Activated T-helper 17 cell treated with anti-CD3 and anti-CD28 coated beads, Interleukin-2, amount 50 U/mL, for 72 hours (primary cell): ENCODE data around the gene C16orf92. TPM values are rescaled to one million over a fixed set of nuclear protein-coding genes. Genes with fewer than 3 reads are reported as not detected.
A peak's percentile ranks its signal among the peaks of the same experiment; 100 is the strongest.

Source experiments
- ATAC-seq: fragments of 150-1000 bp; cut with Tn5 transposase; replicated peaks from 2 replicates; pipeline ENCODE4 v1.10.0; 2021; ENCODE audit warnings: mild to moderate bottlenecking, moderate library complexity
- H3K27ac Mint-ChIP-seq: one replicate; pipeline ENCODE4 v1.8.0; 2022; ENCODE audit warnings: mixed read lengths
- H3K27me3 Mint-ChIP-seq: one replicate; pipeline ENCODE4 v1.8.0; 2022; ENCODE audit warnings: mixed read lengths
- H3K36me3 Mint-ChIP-seq: one replicate; pipeline ENCODE4 v1.8.0; 2022; ENCODE audit warnings: low read depth, mild to moderate bottlenecking, mixed read lengths
- H3K4me1 Mint-ChIP-seq: one replicate; pipeline ENCODE4 v1.8.0; 2022; ENCODE audit warnings: mixed read lengths
- H3K4me3 Mint-ChIP-seq: one replicate; pipeline ENCODE4 v1.8.0; 2022; ENCODE audit warnings: mild to moderate bottlenecking, mixed read lengths
- H3K9me3 Mint-ChIP-seq: one replicate; pipeline ENCODE4 v1.8.0; 2022; ENCODE audit warnings: mixed read lengths
- total RNA-seq, 2 donors: library from RNA; stranded (reverse); gene quantifications; one replicate each; pipeline ENCODE4 v1.2.3, GENCODE V29; 2022

The C16orf92 gene
- total RNA-seq, result not detected

- Mint-ChIP-seq H3K27me3 (peaks cover 15% of the 10 kb centered on the region), H3K27ac (no peak within 1 kb of the TSS), H3K36me3 (no peaks in the 10 kb centered on the region), H3K9me3 (no peaks in the 10 kb centered on the region), H3K4me3 (no peak within 1 kb of the TSS), H3K4me1 (peaks cover 5% of the 10 kb centered on the region)
- no peak for ATAC-seq
Observed at GRCh38 chr16:30022887-30023286, at the start of gene C16orf92. TSS of gene C16orf92 (plus strand) at chr16:30023198. CDS start at chr16:30023341, 143 bp downstream.

- H3K4me3 Mint-ChIP-seq, result peak within 1 kb of the TSS; percentile 95
- H3K36me3 Mint-ChIP-seq, result peaks cover 42% of the 10 kb centered on the region
- H3K27ac Mint-ChIP-seq, result peak within 1 kb of the TSS; percentile 93
- ATAC-seq, result peak; percentile 98
- no peaks in the 10 kb centered on the region for H3K27me3 Mint-ChIP-seq
- peaks cover 24% of the 10 kb centered on the region for H3K4me1 Mint-ChIP-seq
- no peaks in the 10 kb centered on the region for H3K9me3 Mint-ChIP-seq
Observed at GRCh38 chr16:29973384-29974246, 49.4 kb upstream of the C16orf92 start, which contains the start of gene TAOK2. TSS of gene TAOK2 (plus strand) at chr16:29973868. CDS start at chr16:29977773, 3,905 bp downstream.

- H3K36me3 Mint-ChIP-seq, result peaks cover 43% of the 10 kb centered on the region
- ATAC-seq, result no peak
- peaks cover 22% of the 10 kb centered on the region for H3K4me1 Mint-ChIP-seq
- H3K27ac Mint-ChIP-seq, result peak overlapping the region; percentile 93
- no peaks in the 10 kb centered on the region for H3K27me3 Mint-ChIP-seq
- peak overlapping the region; percentile 95 for H3K4me3 Mint-ChIP-seq
- no peaks in the 10 kb centered on the region for H3K9me3 Mint-ChIP-seq
Observed at GRCh38 chr16:29974291-29975133, 48.5 kb upstream of the C16orf92 start.

GRCh38 chr16:29975134-29975538 is 47.9 kb upstream of the C16orf92 start:
- H3K27ac Mint-ChIP-seq, result peak overlapping the region; percentile 93
- no peak for ATAC-seq

GRCh38 chr16:29975811-29976511 is 47.0 kb upstream of the C16orf92 start:
- Mint-ChIP-seq H3K36me3 (peaks cover 53% of the 10 kb centered on the region), H3K4me1 (peaks cover 22% of the 10 kb centered on the region), H3K4me3 (peak overlapping the region; percentile 95), H3K9me3 (no peaks in the 10 kb centered on the region), H3K27ac (peak overlapping the region; percentile 93), H3K27me3 (no peaks in the 10 kb centered on the region)
- no peak for ATAC-seq

More at GRCh38 chr16:29975134-29975538, 47.9 kb upstream of the C16orf92 start:
- H3K9me3 Mint-ChIP-seq, result no peaks in the 10 kb centered on the region
- peaks cover 45% of the 10 kb centered on the region for H3K36me3 Mint-ChIP-seq
- peak overlapping the region; percentile 95 for H3K4me3 Mint-ChIP-seq
- H3K4me1 Mint-ChIP-seq, result peaks cover 22% of the 10 kb centered on the region
- H3K27me3 Mint-ChIP-seq, result no peaks in the 10 kb centered on the region

- H3K27ac Mint-ChIP-seq, result peak overlapping the region; percentile 93
- peaks cover 22% of the 10 kb centered on the region for H3K4me1 Mint-ChIP-seq
- peak overlapping the region; percentile 95 for H3K4me3 Mint-ChIP-seq
- no peak for ATAC-seq
- H3K36me3 Mint-ChIP-seq, result peaks cover 63% of the 10 kb centered on the region
- no peaks in the 10 kb centered on the region for H3K9me3 Mint-ChIP-seq
- no peaks in the 10 kb centered on the region for H3K27me3 Mint-ChIP-seq
Observed at GRCh38 chr16:29977063-29977825, 45.8 kb upstream of the C16orf92 start.

GRCh38 chr16:29978081-29978480 is 44.9 kb upstream of the C16orf92 start:
- Mint-ChIP-seq H3K27me3 (no peaks in the 10 kb centered on the region), H3K9me3 (no peaks in the 10 kb centered on the region), H3K4me3 (no peak overlapping the region), H3K4me1 (peaks cover 22% of the 10 kb centered on the region), H3K27ac (peak overlapping the region; percentile 93), H3K36me3 (peaks cover 70% of the 10 kb centered on the region)
- no peak for ATAC-seq

- Mint-ChIP-seq H3K36me3 (peaks cover 70% of the 10 kb centered on the region), H3K27me3 (no peaks in the 10 kb centered on the region), H3K27ac (peak overlapping the region; percentile 26), H3K4me1 (peaks cover 17% of the 10 kb centered on the region), H3K9me3 (no peaks in the 10 kb centered on the region), H3K4me3 (no peak overlapping the region)
- ATAC-seq, result no peak
Observed at GRCh38 chr16:29978564-29979270, 44.3 kb upstream of the C16orf92 start.

GRCh38 chr16:29982560-29983419 is 40.2 kb upstream of the C16orf92 start:
- no peak for ATAC-seq
- Mint-ChIP-seq H3K4me1 (no peaks in the 10 kb centered on the region), H3K4me3 (no peak overlapping the region), H3K27me3 (no peaks in the 10 kb centered on the region), H3K36me3 (peaks cover 90% of the 10 kb centered on the region), H3K27ac (peak overlapping the region; percentile 46), H3K9me3 (no peaks in the 10 kb centered on the region)

GRCh38 chr16:29983420-29984136 is 39.4 kb upstream of the C16orf92 start:
- H3K27ac Mint-ChIP-seq, result no peak overlapping the region
- no peaks in the 10 kb centered on the region for H3K27me3 Mint-ChIP-seq
- H3K36me3 Mint-ChIP-seq, result peaks cover 90% of the 10 kb centered on the region
- no peak for ATAC-seq
- no peaks in the 10 kb centered on the region for H3K4me1 Mint-ChIP-seq
- no peaks in the 10 kb centered on the region for H3K9me3 Mint-ChIP-seq
- no peak overlapping the region for H3K4me3 Mint-ChIP-seq

GRCh38 chr16:29984137-29984763 is 38.7 kb upstream of the C16orf92 start:
- Mint-ChIP-seq H3K4me1 (no peaks in the 10 kb centered on the region), H3K36me3 (peaks cover 90% of the 10 kb centered on the region), H3K4me3 (no peak overlapping the region), H3K27me3 (no peaks in the 10 kb centered on the region), H3K9me3 (no peaks in the 10 kb centered on the region), H3K27ac (no peak overlapping the region)
- no peak for ATAC-seq

GRCh38 chr16:29984764-29985147 is 38.2 kb upstream of the C16orf92 start:
- no peaks in the 10 kb centered on the region for H3K9me3 Mint-ChIP-seq
- H3K27me3 Mint-ChIP-seq, result no peaks in the 10 kb centered on the region
- H3K27ac Mint-ChIP-seq, result no peak overlapping the region
- peaks cover 90% of the 10 kb centered on the region for H3K36me3 Mint-ChIP-seq
- H3K4me3 Mint-ChIP-seq, result no peak overlapping the region
- H3K4me1 Mint-ChIP-seq, result no peaks in the 10 kb centered on the region
- ATAC-seq, result no peak
